ENCODE data around the gene ST6GAL1.

- TF ChIP-seq SP1 (IDR thresholded peaks at IDR 0.05; ENCODE audit: low read depth) (no peak), POLR2AphosphoS5 (IDR thresholded peaks at IDR 0.05; ENCODE audit: low read depth, low read length) (no peak), POLR2A (IDR thresholded peaks at IDR 0.05; ENCODE audit: borderline replicate concordance, extremely low read depth, insufficient read depth, insufficient read length) (no peak), MAX (IDR thresholded peaks at IDR 0.05) (no peak), ZBTB33 (IDR thresholded peaks at IDR 0.05; ENCODE audit: extremely low read depth, insufficient replicate concordance, low read length) (no peak), EGR1 (IDR thresholded peaks at IDR 0.05; ENCODE audit: low read depth) (no peak), ELF1 (IDR thresholded peaks at IDR 0.05; ENCODE audit: borderline replicate concordance, low read depth) (no peak), SIN3A (IDR thresholded peaks at IDR 0.05; ENCODE audit: low read depth) (no peak), YY1 (IDR thresholded peaks at IDR 0.05; ENCODE audit: extremely low read depth, insufficient replicate concordance, low read depth, low read length) (no peak), ATF3 (IDR thresholded peaks at IDR 0.05) (no peak), ZFX (IDR thresholded peaks at IDR 0.05) (no peak), ZNF274 (IDR thresholded peaks at IDR 0.05; ENCODE audit: low read depth, low read length) (no peak), JUND (IDR thresholded peaks at IDR 0.05) (no peak)
- TF ChIP-seq, protein P1, sequence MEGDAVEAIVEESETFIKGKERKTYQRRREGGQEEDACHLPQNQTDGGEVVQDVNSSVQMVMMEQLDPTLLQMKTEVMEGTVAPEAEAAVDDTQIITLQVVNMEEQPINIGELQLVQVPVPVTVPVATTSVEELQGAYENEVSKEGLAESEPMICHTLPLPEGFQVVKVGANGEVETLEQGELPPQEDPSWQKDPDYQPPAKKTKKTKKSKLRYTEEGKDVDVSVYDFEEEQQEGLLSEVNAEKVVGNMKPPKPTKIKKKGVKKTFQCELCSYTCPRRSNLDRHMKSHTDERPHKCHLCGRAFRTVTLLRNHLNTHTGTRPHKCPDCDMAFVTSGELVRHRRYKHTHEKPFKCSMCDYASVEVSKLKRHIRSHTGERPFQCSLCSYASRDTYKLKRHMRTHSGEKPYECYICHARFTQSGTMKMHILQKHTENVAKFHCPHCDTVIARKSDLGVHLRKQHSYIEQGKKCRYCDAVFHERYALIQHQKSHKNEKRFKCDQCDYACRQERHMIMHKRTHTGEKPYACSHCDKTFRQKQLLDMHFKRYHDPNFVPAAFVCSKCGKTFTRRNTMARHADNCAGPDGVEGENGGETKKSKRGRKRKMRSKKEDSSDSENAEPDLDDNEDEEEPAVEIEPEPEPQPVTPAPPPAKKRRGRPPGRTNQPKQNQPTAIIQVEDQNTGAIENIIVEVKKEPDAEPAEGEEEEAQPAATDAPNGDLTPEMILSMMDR (IDR thresholded peaks at IDR 0.05 in 2 of 3, conservative IDR thresholded peaks at IDR 0.05 in 1 of 3; ENCODE audit: borderline replicate concordance in 1 of 3, insufficient read depth in 1 of 3, low read depth in 2 of 3, low read length in 2 of 3): no peak
Measured at GRCh38 chr3:187120326-187120725, 190.0 kb downstream of the ST6GAL1 start.

All from HCT116 (cell line).